Sigmoid colon (tissue), 7 donors: ENCODE data around the gene KIDINS220. TPM values are rescaled to one million over a fixed set of nuclear protein-coding genes. Genes with fewer than 3 reads are reported as not detected.

Experiments
- DNase-seq: peaks from one replicate; pipeline ENCODE4 v3.0.0-alpha.2; 2019
- H3K27ac ChIP-seq, 4 donors: fragments of 200-600 bp; sonication (generic); one replicate each; pipeline ENCODE4 v1.5.1; 2016 to 2019; ENCODE audit warnings: mild to moderate bottlenecking in 1 of 4
- H3K27me3 ChIP-seq, 3 donors: fragments of 200-600 bp; sonication (generic); one replicate each; pipeline ENCODE4 v1.5.1; 2019; ENCODE audit warnings: mild to moderate bottlenecking in 1 of 3
- H3K36me3 ChIP-seq, 4 donors: fragments of 200-600 bp; sonication (generic); one replicate each; pipeline ENCODE4 v1.5.1; 2016 to 2019
- H3K4me1 ChIP-seq, 4 donors: fragments of 200-600 bp; sonication (generic); one replicate each; pipeline ENCODE4 v1.5.1; 2017 to 2019
- H3K4me3 ChIP-seq, 4 donors: fragments of 200-600 bp; sonication (generic); one replicate each; pipeline ENCODE4 v1.5.1; 2017 to 2019; ENCODE audit warnings: mild to moderate bottlenecking in 2 of 4, moderate library complexity in 1 of 4
- H3K9me3 ChIP-seq, 4 donors: fragments of 200-600 bp in 3 of 4; sonication (generic) in 3 of 4; one replicate each; pipeline versions ENCODE4 v1.5.1 to v1.6.1; 2013 to 2019
- CTCF ChIP-seq, 4 experiments: fragments of 450-650 bp in 3 of 4; fragments of 200-600 bp in 1 of 4; IDR thresholded peaks; one replicate each; pipeline ENCODE4 v1.5.1; 2016 to 2019; ENCODE audit warnings: antibody characterized with exemption in 4 of 4, mild to moderate bottlenecking in 3 of 4, moderate library complexity in 2 of 4
- EP300 ChIP-seq, 4 donors: sonication (generic); formaldehyde crosslinking; IDR thresholded peaks; one replicate each; pipeline ENCODE4 v1.6.1; 2017; ENCODE audit warnings: antibody characterized with exemption in 4 of 4
- POLR2A ChIP-seq, 2 donors: fragments of 450-650 bp; IDR thresholded peaks; one replicate each; pipeline ENCODE4 v1.6.1; 2016; ENCODE audit warnings: antibody characterized with exemption in 2 of 2, mild to moderate bottlenecking in 2 of 2, moderate library complexity in 2 of 2
- POLR2AphosphoS5 ChIP-seq, 4 donors: sonication (generic); formaldehyde crosslinking; IDR thresholded peaks; one replicate each; pipeline ENCODE4 v1.6.1; 2017; ENCODE audit warnings: antibody characterized with exemption in 4 of 4
- WGBS, 2 donors: extraction: QIAGEN DNeasy Blood & Tissue Kit; methylation state at CpG; one replicate each; pipeline ENCODE4 v1.1.7; 2013; 5-methylcytosine and 5-hydroxymethylcytosine counted together
- intact Hi-C: fragments of 100-400 bp; cut with DNase I; formaldehyde crosslinking; loops from one replicate; pipeline ENCODE4 v1.15.1; 2023
- polyA plus RNA-seq, 3 donors: library from polyadenylated mRNA; stranded (reverse); fragments of 200-250 nt; gene quantifications; one replicate each; pipeline ENCODE4 v1.2.3, GENCODE V29; 2013
- total RNA-seq, 4 donors: library from RNA; depleted of rRNA; stranded (reverse); fragments of >200 nt; gene quantifications; one replicate each; pipeline ENCODE4 v1.1.0, GENCODE V29; 2016
- donor health status: healthy with polysubstance abuse.
- donor health status: Bipolar disorder and iron deficiency.
- donor health status: healthy.

KIDINS220 gene
- total and polyA plus RNA-seq, 7 donors, result 3.0 to 111 (median 85.7) TPM

GRCh38 chr2:8822218-8822617 lies 15.2 kb downstream of the KIDINS220 start:
- H3K27me3 ChIP-seq, result no peaks in the 10 kb centered on the region
- peak overlapping the region; percentile 48 to 81 (median 70) for H3K27ac ChIP-seq
- no peak for DNase-seq
- H3K9me3 ChIP-seq, result no peaks in the 10 kb centered on the region
- WGBS, 2 donors, result 65 to 77% methylated on average over 4 of the region's 4 CpGs
- H3K4me1 ChIP-seq, result peaks cover 0 to 35% (median 25%) of the 10 kb centered on the region in 4 donors
- no peak overlapping the region for H3K4me3 ChIP-seq
- H3K36me3 ChIP-seq, result peaks cover 0 to 42% (median 4%) of the 10 kb centered on the region in 4 donors
- intact Hi-C loops, result loop anchor here (2.0 kb wide), 1 partner anchor 15 kb away; the partner anchor contains the start of gene KIDINS220
- TF ChIP-seq CTCF (IDR thresholded peaks at IDR 0.05) (no peak), POLR2A (IDR thresholded peaks at IDR 0.05) (no peak), POLR2AphosphoS5 (IDR thresholded peaks at IDR 0.05) (no peak), EP300 (IDR thresholded peaks at IDR 0.05) (no peak)

- peak in 3 of 4 donors; percentile 10 to 61 (median 29) for TF ChIP-seq EP300 (IDR thresholded peaks at IDR 0.05)
- TF ChIP-seq CTCF (IDR thresholded peaks at IDR 0.05), result no peak
- TF ChIP-seq POLR2AphosphoS5 (IDR thresholded peaks at IDR 0.05), result peak; percentile 58 to 79 (median 74)
- intact Hi-C loops, result loop anchor here (2.0 kb wide), 1 partner anchor 15 kb away; the partner anchor contains the start of gene KIDINS220
- WGBS, 2 donors, result 72 to 73% methylated on average over 8 of the region's 8 CpGs
- Histone ChIP-seq H3K27ac (peak overlapping the region; percentile 48 to 81 (median 70)), H3K36me3 (peaks cover 0 to 44% (median 4%) of the 10 kb centered on the region in 4 donors), H3K9me3 (no peaks in the 10 kb centered on the region), H3K4me3 (no peak overlapping the region), H3K4me1 (peaks cover 0 to 35% (median 25%) of the 10 kb centered on the region in 4 donors), H3K27me3 (no peaks in the 10 kb centered on the region)
- peak; percentile 90 for DNase-seq
These were observed 15.9 kb downstream of the KIDINS220 start for GRCh38 chr2:8821276-8822217.

- no peak for TF ChIP-seq POLR2AphosphoS5 (IDR thresholded peaks at IDR 0.05)
- no peak for TF ChIP-seq CTCF (IDR thresholded peaks at IDR 0.05)
- TF ChIP-seq POLR2A (IDR thresholded peaks at IDR 0.05), result no peak
- TF ChIP-seq EP300 (IDR thresholded peaks at IDR 0.05), result no peak
- peaks cover 0 to 42% (median 7%) of the 10 kb centered on the region in 4 donors for H3K36me3 ChIP-seq
- WGBS, 2 donors, result 95 to 97% methylated on average over 8 of the region's 8 CpGs
- peaks cover 0 to 35% (median 25%) of the 10 kb centered on the region in 4 donors for H3K4me1 ChIP-seq
- H3K27ac ChIP-seq, result peak overlapping the region in 3 of 4 donors; percentile 48 to 81 (median 75)
- intact Hi-C loops, result no loop called here
- no peaks in the 10 kb centered on the region for H3K9me3 ChIP-seq
- H3K4me3 ChIP-seq, result no peak overlapping the region
- DNase-seq, result no peak
- no peaks in the 10 kb centered on the region for H3K27me3 ChIP-seq
These were observed 17.5 kb downstream of the KIDINS220 start for GRCh38 chr2:8819948-8820347.

GRCh38 chr2:8819194-8819593 lies 18.2 kb downstream of the KIDINS220 start:
- Histone ChIP-seq H3K4me1 (peaks cover 0 to 35% (median 25%) of the 10 kb centered on the region in 4 donors), H3K27ac (peak overlapping the region in 1 of 4 donors; percentile 81), H3K4me3 (no peak overlapping the region), H3K27me3 (no peaks in the 10 kb centered on the region), H3K36me3 (peaks cover 0 to 42% (median 5%) of the 10 kb centered on the region in 4 donors), H3K9me3 (no peaks in the 10 kb centered on the region)
- 85 to 92% methylated on average over 5 of the region's 5 CpGs for WGBS, 2 donors
- TF ChIP-seq POLR2AphosphoS5 (IDR thresholded peaks at IDR 0.05) (no peak), CTCF (IDR thresholded peaks at IDR 0.05) (no peak), EP300 (IDR thresholded peaks at IDR 0.05) (no peak), POLR2A (IDR thresholded peaks at IDR 0.05) (no peak)
- no peak for DNase-seq
- intact Hi-C loops, result no loop called here
